K562 (cell line): ENCODE measurements around the gene VSIG4. TPM values are rescaled to one million over a fixed set of nuclear protein-coding genes. Genes with fewer than 3 reads are reported as not detected.

ENCODE experiments used
- ATAC-seq: fragments of 200-7000 bp; cut with Tn5 transposase; 3 replicates; pipeline ENCODE4 v1.9.1; 2020; ENCODE audit warnings: moderate library complexity
- BruUV-seq: library from RNA; stranded (reverse); fragments of 400-500 nt; replicated peaks from 2 replicates; lab custom pipeline; 2021; lab: Mats Ljungman, UMichigan
- CTCF ChIA-PET: fragments of 300-600 bp; formaldehyde crosslinking; extraction: SDS; loops from one replicate; lab custom pipeline; 2021; ENCODE audit warnings: low intra/inter-chr PET ratio; lab: Yijun Ruan, JAX
- POLR2A ChIA-PET: fragments of 300-600, 350-650 bp; sonication (Branson Sonifier 250); formaldehyde crosslinking; extraction: SDS; loops from one replicate; lab custom pipeline; 2021; ENCODE audit warnings: antibody characterized with exemption, inconsistent platforms; lab: Yijun Ruan, JAX
- DNase-seq, 4 experiments: peaks; one replicate each; pipeline versions ENCODE4 v3.0.0 to v3.0.0-alpha.2; 2011 to 2018; ENCODE audit warnings: low spot score in 3 of 4, mixed read lengths in 3 of 4; ENCODE audit errors: extremely low read depth in 1 of 4
- FAIRE-seq: peaks from 2 replicates; lab custom pipeline; 2011; peaks lifted over from hg19 to GRCh38; lab: Jason Lieb, UNC
- H2AFZ ChIP-seq: 2 replicates; pipeline ENCODE4 v1.6.0; 2011; ENCODE audit warnings: low read depth, low read length, control low read depth, inconsistent platforms
- H3K27ac ChIP-seq: fragments of 200-600 bp; 3 replicates; pipeline ENCODE4 v1.8.0; 2011; ENCODE audit warnings: low read depth, mild to moderate bottlenecking, control low read depth, inconsistent platforms, low read length, moderate library complexity, mixed read lengths; ENCODE audit errors: extremely low read depth
- H3K27me3 ChIP-seq, 2 experiments: fragments of 300-600 bp in 1 of 2; 2 replicates in 1 of 2; 3 replicates in 1 of 2; pipeline versions ENCODE4 v1.6.0 to v1.8.0; 2011; ENCODE audit warnings: inconsistent platforms in 2 of 2, low read length in 2 of 2, mild to moderate bottlenecking in 1 of 2, mixed read lengths in 1 of 2, moderate library complexity in 1 of 2; ENCODE audit not compliant: control insufficient read depth in 2 of 2, insufficient read depth in 2 of 2
- H3K36me3 ChIP-seq: fragments of 300-600 bp; 3 replicates; pipeline ENCODE4 v1.8.0; 2011; ENCODE audit warnings: mild to moderate bottlenecking, low read length, inconsistent platforms; ENCODE audit not compliant: control insufficient read depth, insufficient read depth
- H3K4me1 ChIP-seq, 2 experiments: fragments of 200-600 bp in 1 of 2; replicated peaks in 1 of 2; 2 replicates in 1 of 2; 3 replicates in 1 of 2; pipeline versions ENCODE4 v1.5.1 to v1.8.0; 2011; ENCODE audit warnings: inconsistent platforms in 2 of 2, low read length in 2 of 2, mild to moderate bottlenecking in 1 of 2, mixed read lengths in 1 of 2, moderate library complexity in 1 of 2; ENCODE audit not compliant: control insufficient read depth in 2 of 2, insufficient read depth in 2 of 2
- H3K4me2 ChIP-seq: 2 replicates; pipeline ENCODE4 v1.6.1; 2011; ENCODE audit warnings: low read length, control low read depth, inconsistent platforms, mixed read lengths; ENCODE audit not compliant: insufficient read depth
- H3K4me3 ChIP-seq: fragments of 200-600 bp; sonication (generic), shearing (Covaris generic); 2 replicates; pipeline ENCODE4 v1.5.1; 2016; ENCODE audit warnings: control low read depth, inconsistent platforms
- H3K79me2 ChIP-seq: fragments of 200-600 bp; 3 replicates; pipeline ENCODE4 v1.8.0; 2011; ENCODE audit warnings: low read length, inconsistent platforms; ENCODE audit not compliant: control insufficient read depth, insufficient read depth
- H3K9ac ChIP-seq, 2 experiments: 2 replicates each; pipeline versions ENCODE4 v1.6.0 to v1.6.1; 2011; ENCODE audit warnings: low read depth in 2 of 2, low read length in 2 of 2, control low read depth in 1 of 2, inconsistent platforms in 1 of 2, mild to moderate bottlenecking in 1 of 2, mixed read lengths in 1 of 2; ENCODE audit not compliant: insufficient read depth in 1 of 2
- H3K9me1 ChIP-seq: one replicate; pipeline ENCODE4 v1.6.0; 2011; ENCODE audit warnings: inconsistent platforms, mild to moderate bottlenecking, low read length, moderate library complexity; ENCODE audit not compliant: control insufficient read depth, insufficient read depth
- H3K9me3 ChIP-seq: replicated peaks from 2 replicates; pipeline ENCODE4 v1.5.1; 2011; ENCODE audit warnings: low read depth, low read length, inconsistent platforms; ENCODE audit not compliant: control insufficient read depth, insufficient read depth
- H4K20me1 ChIP-seq: replicated peaks from 2 replicates; pipeline ENCODE4 v1.6.1; 2011; ENCODE audit warnings: low read length, inconsistent platforms, mixed read lengths; ENCODE audit not compliant: control insufficient read depth, insufficient read depth
- BRCA1 ChIP-seq, 2 experiments: fragments of 450-650 bp in 1 of 2; sonication (generic) in 1 of 2; formaldehyde crosslinking in 1 of 2; IDR thresholded peaks; 2 replicates each; pipeline versions ENCODE4 v1.5.0 to v1.6.1; 2017 to 2020; ENCODE audit warnings: mild to moderate bottlenecking in 1 of 2, missing genetic modification reagents in 1 of 2
- CCNT2 ChIP-seq: IDR thresholded peaks from 2 replicates; pipeline ENCODE4 v1.6.1; 2011; ENCODE audit warnings: borderline replicate concordance, low read depth, mild to moderate bottlenecking, moderate library complexity, mixed read lengths, low read length; ENCODE audit not compliant: insufficient read length; ENCODE audit errors: extremely low read depth
- FOSL1 ChIP-seq: fragments of 200-800 bp; sonication (Bioruptor generic); conservative IDR thresholded peaks from 2 replicates; pipeline ENCODE4 v1.6.1; 2016; ENCODE audit warnings: missing genetic modification characterization, missing compliant biosample characterization
- HDAC8 ChIP-seq: fragments of 450-650 bp; IDR thresholded peaks from 2 replicates; pipeline ENCODE4 v1.6.1; 2016; ENCODE audit warnings: mild to moderate bottlenecking, missing genetic modification characterization, moderate library complexity, missing compliant biosample characterization
- HINFP ChIP-seq: fragments of 450-650 bp; conservative IDR thresholded peaks from 2 replicates; pipeline ENCODE4 v1.6.1; 2016; ENCODE audit warnings: missing genetic modification characterization, low read depth, mild to moderate bottlenecking, control low read depth, missing compliant biosample characterization
- HOMEZ ChIP-seq: fragments of 250-450 bp; sonication (Bioruptor Pico); IDR thresholded peaks from 2 replicates; pipeline ENCODE4 v1.4.0; 2020; ENCODE audit warnings: mild to moderate bottlenecking, moderate library complexity
- POLR3G ChIP-seq: IDR thresholded peaks from 2 replicates; pipeline ENCODE4 v1.6.1; 2011; ENCODE audit not compliant: insufficient read length, insufficient replicate concordance; ENCODE audit errors: extremely low read depth
- RBM39 ChIP-seq: fragments of 200-400 bp; formaldehyde crosslinking; optimal IDR thresholded peaks from 2 replicates; pipeline ENCODE3; 2018; ENCODE audit warnings: low read depth, low read length
- RNF2 ChIP-seq: sonication (generic); IDR thresholded peaks from 2 replicates; pipeline ENCODE4 v1.6.1; 2016
- TCF15 ChIP-seq: fragments of 250-450 bp; sonication (Bioruptor Pico); IDR thresholded peaks from 2 replicates; pipeline ENCODE4 v1.8.0; 2022; ENCODE audit warnings: moderate library complexity, mild to moderate bottlenecking, inconsistent platforms
- ZMIZ1 ChIP-seq, 2 experiments: fragments of 150-350 bp in 1 of 2; IDR thresholded peaks; 2 replicates each; pipeline ENCODE4 v1.6.1; 2012 to 2016; ENCODE audit warnings: low read depth in 2 of 2, low read length in 2 of 2, mild to moderate bottlenecking in 1 of 2, moderate library complexity in 1 of 2
- ZNF24 ChIP-seq: fragments of 450-650 bp; IDR thresholded peaks from 2 replicates; pipeline ENCODE4 v1.6.1; 2016
- WGBS: fragments of 100-300 bp; shearing (Covaris generic); methylation state at CpG from one replicate; pipeline ENCODE4 v1.1.6; 2016; ENCODE audit warnings: low coverage, mixed read lengths; ENCODE audit not compliant: insufficient coverage; ENCODE audit errors: missing lambda C conversion rate; 5-methylcytosine and 5-hydroxymethylcytosine counted together
- in situ Hi-C: fragments of 300-500 bp; cut with MboI; formaldehyde crosslinking; loops from 4 replicates; pipeline ENCODE4 v1.15.0; 2018; ENCODE audit warnings: inconsistent platforms, mixed read lengths
- intact Hi-C: fragments of 100-400 bp; cut with micrococcal nuclease; formaldehyde crosslinking; loops from 2 replicates; pipeline ENCODE4 v1.14.2; 2022
- polyA plus RNA-seq, 8 experiments: library from polyadenylated mRNA; depleted of rRNA in 4 of 8; stranded (reverse) in 5 of 8; unstranded in 3 of 8; fragments of >200 nt; fragmentation: Nextera tagmentation in 2 of 8; fragmentation: Illumina TruSeq in 1 of 8; extraction: Ambion mirVana in 2 of 8; extraction: Trizol in 1 of 8; gene quantifications; 2 replicates each; pipeline versions ENCODE4 v1.2.1 to v1.2.3, GENCODE V29; 2011 to 2014; ENCODE audit warnings: inconsistent platforms in 1 of 8, missing spikeins in 1 of 8
- total RNA-seq, 7 experiments: library from RNA; depleted of rRNA in 6 of 7; stranded (reverse); fragments of >200 nt in 6 of 7; fragmentation: Illumina TruSeq in 2 of 7; extraction: Trizol in 2 of 7; gene quantifications; 2 replicates each; pipeline versions ENCODE4 v1.2.1 to v1.2.3, GENCODE V29; 2011 to 2021; ENCODE audit warnings: low replicate concordance in 1 of 7

The VSIG4 gene
- total and polyA plus RNA-seq, 9 of the 15 experiments (the other 6 are each of a cell fraction or from before 2014, with no cell fraction given), result 0.22 to 1.6 (median 0.46) TPM; not detected in 1

GRCh38 chrX:66024092-66024467, 15.8 kb downstream of the VSIG4 start:
- Histone ChIP-seq H3K79me2 (peaks cover 19% of the 10 kb centered on the region), H3K27me3 (no peaks in the 10 kb centered on the region), H3K4me3 (no peak overlapping the region), H4K20me1 (no peaks in the 10 kb centered on the region), H3K9me1 (no peaks in the 10 kb centered on the region), H3K36me3 (peaks cover 19% of the 10 kb centered on the region), H3K27ac (no peak overlapping the region), H2AFZ (no peak overlapping the region), H3K4me1 (peaks cover 10 to 50% of the 10 kb centered on the region in 2 experiments), H3K9me3 (no peaks in the 10 kb centered on the region), H3K9ac (no peak overlapping the region), H3K4me2 (no peak overlapping the region)
- WGBS, result no CpG with 5 or more reads among the region's 1 CpG
- BruUV-seq, result no TSS peak
- DNase-seq (no peak), FAIRE-seq (no peak), ATAC-seq (no peak)
- POLR2A ChIA-PET, result interaction anchor here (0.6 to 1.6 kb wide), 3 partner anchors 9 to 67 kb away, joined by 4 to 5 read pairs (median 4); no protein-coding TSS in a partner anchor
- CTCF ChIA-PET, result no interaction called here
- intact Hi-C loops (loop anchor here (5.0 to 10.0 kb wide), 2 partner anchors 383 to 701 kb away; no protein-coding TSS in a partner anchor), in situ Hi-C loops (no loop called here)
- TF ChIP-seq HOMEZ (CRISPR knock-in tag) (no peak), HDAC8 (no peak), TCF15 (CRISPR knock-in tag) (no peak), BRCA1 (IDR thresholded peaks at IDR 0.05) (no peak), BRCA1 (CRISPR knock-in tag; IDR thresholded peaks at IDR 0.05) (no peak), RBM39 (no peak), HINFP (tag) (no peak), RNF2 (no peak), CCNT2 (no peak), ZMIZ1 (IDR thresholded peaks at IDR 0.05; ENCODE audit: low read depth in 2 of 2, low read length in 2 of 2) (no peak), ZNF24 (no peak), POLR3G (no peak), FOSL1 (tag) (no peak)
